Small intestine (tissue), 7 donors: ENCODE data around the gene KRTAP9-6. TPM values are rescaled to one million over a fixed set of nuclear protein-coding genes. Genes with fewer than 3 reads are reported as not detected.
"Not testable (repeated sequence)": the region's sequence is repeated elsewhere in the genome, so short reads cannot be mapped to it uniquely, and the experiment has no call there.

Experiments used
- DNase-seq, 2 donors: peaks; one replicate each; pipeline versions ENCODE4 v3.0.0 to v3.0.0-alpha.2; 2013
- FAIRE-seq: peaks from 2 replicates; lab custom pipeline; 2012; peaks lifted over from hg19 to GRCh38; lab: Jason Lieb, UNC
- H3K27ac ChIP-seq, 3 donors: one replicate each; pipeline ENCODE4 v1.5.1; 2013; ENCODE audit warnings: low read length in 2 of 3, mild to moderate bottlenecking in 2 of 3, control low read depth in 1 of 3, inconsistent platforms in 1 of 3, low read depth in 1 of 3, moderate library complexity in 1 of 3
- H3K27me3 ChIP-seq, 3 donors: one replicate each; pipeline ENCODE4 v1.6.1; 2013; ENCODE audit warnings: low read length in 3 of 3, inconsistent platforms in 1 of 3; ENCODE audit not compliant: control insufficient read depth in 3 of 3, insufficient read depth in 3 of 3
- H3K36me3 ChIP-seq, 3 donors: one replicate each; pipeline ENCODE4 v1.6.1; 2013; ENCODE audit warnings: low read length in 3 of 3, inconsistent platforms in 1 of 3, low read depth in 1 of 3, mild to moderate bottlenecking in 1 of 3, moderate library complexity in 1 of 3; ENCODE audit not compliant: control insufficient read depth in 3 of 3, insufficient read depth in 2 of 3
- H3K4me1 ChIP-seq, 3 donors: one replicate each; pipeline ENCODE4 v1.6.1; 2013; ENCODE audit warnings: low read length in 2 of 3, inconsistent platforms in 1 of 3, low read depth in 1 of 3, mild to moderate bottlenecking in 1 of 3, moderate library complexity in 1 of 3; ENCODE audit not compliant: control insufficient read depth in 3 of 3, insufficient read depth in 2 of 3
- H3K4me3 ChIP-seq, 3 donors: one replicate each; pipeline ENCODE4 v1.5.1; 2013; ENCODE audit warnings: low read length in 3 of 3, control low read depth in 1 of 3, inconsistent platforms in 1 of 3, low read depth in 1 of 3, mild to moderate bottlenecking in 1 of 3, moderate library complexity in 1 of 3
- H3K9me3 ChIP-seq, 2 donors: one replicate each; pipeline ENCODE4 v1.6.1; 2013; ENCODE audit warnings: low read depth in 1 of 2, low read length in 1 of 2; ENCODE audit not compliant: control insufficient read depth in 2 of 2, insufficient read depth in 1 of 2
- WGBS, 3 donors: extraction: QIAGEN DNeasy Blood & Tissue Kit; methylation state at CpG; one replicate each; pipeline ENCODE4 v1.1.7; 2013; 5-methylcytosine and 5-hydroxymethylcytosine counted together
- polyA plus RNA-seq, 4 donors: library from polyadenylated mRNA; stranded (reverse) in 3 of 4; unstranded in 1 of 4; fragments of 200-250 nt in 3 of 4; fragments of 120-200 nt in 1 of 4; gene quantifications; one replicate each; pipeline versions ENCODE4 v1.2.1 to v1.2.3, GENCODE V29; 2013
- donor health status: healthy with polysubstance abuse.
- donor health status: control.
- donor health status: control.
- donor health status: Bipolar disorder and iron deficiency.
- donor health status: healthy.

KRTAP9-6 gene
- polyA plus RNA-seq, 4 donors, result not detected

DNA sequence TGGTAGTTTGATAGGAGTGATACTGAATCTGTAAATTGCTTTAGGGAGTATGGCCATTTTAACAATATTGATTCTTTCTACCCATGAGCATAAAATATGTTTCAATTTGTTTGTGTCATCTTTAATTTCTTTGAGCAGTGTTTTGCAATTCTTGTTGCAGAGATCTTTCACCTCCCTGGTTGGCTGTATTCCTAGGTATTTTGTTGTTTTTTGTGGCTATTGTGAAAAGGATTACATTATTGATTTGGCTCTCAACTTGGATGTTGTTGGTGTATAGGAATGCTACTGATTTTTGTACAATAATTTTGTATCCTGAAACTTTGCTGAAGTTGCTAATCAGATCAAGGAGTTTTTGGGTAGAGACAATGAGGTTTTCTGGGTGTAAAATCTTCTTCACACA is 6.8 kb upstream of the KRTAP9-6 start:
- DNase-seq, result no peak
- peaks cover 0 to 3% (median 0%) of the 10 kb centered on the region in 3 donors for H3K27me3 ChIP-seq
- FAIRE-seq, result no peak
- H3K9me3 ChIP-seq, result no peaks in the 10 kb centered on the region
- H3K4me1 ChIP-seq, result no peaks in the 10 kb centered on the region
- H3K36me3 ChIP-seq, result no peaks in the 10 kb centered on the region
- no peak overlapping the region for H3K27ac ChIP-seq
- no peak overlapping the region for H3K4me3 ChIP-seq

DNA sequence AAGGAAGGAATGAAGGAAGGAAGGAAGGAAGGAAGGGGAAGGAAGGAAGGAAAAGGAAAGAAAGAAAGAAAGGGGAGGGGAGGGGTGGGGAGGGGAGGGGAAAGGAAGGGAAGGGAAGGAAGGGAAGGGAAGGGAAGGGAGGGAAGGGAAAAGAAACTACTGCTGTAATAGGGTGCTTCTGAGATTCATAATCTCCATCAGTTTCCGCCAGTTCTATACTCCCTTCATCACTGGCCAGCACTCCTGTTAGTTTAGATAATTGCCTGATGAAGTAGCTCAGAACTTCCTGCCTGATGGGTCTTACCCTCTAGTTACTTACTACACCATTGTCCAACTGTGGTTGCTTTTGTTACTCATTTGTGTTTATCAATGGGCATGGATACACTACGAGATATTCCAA is 2.0 kb upstream of the KRTAP9-6 start:
- Histone ChIP-seq H3K27ac (no peak overlapping the region), H3K27me3 (peaks cover 0 to 5% (median 0%) of the 10 kb centered on the region in 3 donors), H3K9me3 (no peaks in the 10 kb centered on the region), H3K36me3 (no peaks in the 10 kb centered on the region), H3K4me3 (no peak overlapping the region), H3K4me1 (no peaks in the 10 kb centered on the region)
- WGBS, 3 donors, result 69 to 81% (median 75%) methylated on average over 2 of the region's 2 CpGs
- FAIRE-seq (no peak), DNase-seq (no peak)

DNA sequence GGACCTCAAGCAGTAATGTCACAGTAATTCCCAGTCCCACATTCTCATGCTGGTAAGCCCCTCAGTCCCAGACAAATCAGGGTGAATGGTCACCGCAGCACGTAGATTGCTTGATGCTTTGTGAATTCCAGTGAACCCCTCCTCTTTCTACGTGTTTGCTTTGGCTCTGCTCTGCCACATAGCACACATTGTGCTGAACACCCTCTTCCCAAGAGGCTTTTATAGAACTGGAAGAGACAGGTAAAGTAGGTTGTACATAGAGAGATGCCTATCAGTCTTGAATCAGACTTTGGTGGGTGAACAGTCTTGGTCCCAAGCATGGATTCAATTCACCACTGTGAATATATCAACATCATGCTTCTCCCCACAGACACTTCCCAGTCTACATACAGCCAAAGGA is 579 bp upstream of the KRTAP9-6 start:
- Histone ChIP-seq H3K36me3 (no peaks in the 10 kb centered on the region), H3K27ac (no peak overlapping the region), H3K9me3 (no peaks in the 10 kb centered on the region), H3K4me1 (no peaks in the 10 kb centered on the region), H3K4me3 (no peak overlapping the region), H3K27me3 (peaks cover 0 to 5% (median 0%) of the 10 kb centered on the region in 3 donors)
- 53 to 70% (median 56%) methylated on average over 3 of the region's 3 CpGs for WGBS, 3 donors
- DNase-seq (no peak), FAIRE-seq (no peak)

DNA sequence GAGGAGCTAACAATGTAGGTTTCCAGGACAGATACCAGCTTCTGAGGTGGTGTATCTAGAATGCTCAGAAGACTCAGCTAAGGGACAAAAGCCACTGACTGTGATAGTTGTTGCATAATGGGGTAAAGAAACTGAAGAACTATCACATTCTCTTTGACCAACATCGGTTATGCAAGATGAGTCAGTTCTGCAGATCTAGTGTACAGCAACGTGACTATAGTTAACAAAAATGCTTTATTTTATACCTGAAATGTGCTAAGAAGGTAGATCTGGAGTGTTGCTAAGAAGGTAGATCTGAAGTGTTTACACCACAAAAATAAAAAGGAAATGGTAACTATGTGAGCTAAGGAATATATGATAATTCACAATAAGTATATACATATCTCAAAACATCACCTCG is 2.5 kb downstream of the KRTAP9-6 start:
- DNase-seq, result no peak
- Histone ChIP-seq H3K9me3 (no peaks in the 10 kb centered on the region), H3K27ac (no peak overlapping the region), H3K36me3 (no peaks in the 10 kb centered on the region), H3K27me3 (peaks cover 0 to 5% (median 0%) of the 10 kb centered on the region in 3 donors), H3K4me3 (no peak overlapping the region), H3K4me1 (no peaks in the 10 kb centered on the region)
- no peak for FAIRE-seq
- WGBS, 3 donors, result 71 to 80% methylated on average over 3 of the region's 3 CpGs; no CpG with 5 or more reads in 1 of the 3 donors

DNA sequence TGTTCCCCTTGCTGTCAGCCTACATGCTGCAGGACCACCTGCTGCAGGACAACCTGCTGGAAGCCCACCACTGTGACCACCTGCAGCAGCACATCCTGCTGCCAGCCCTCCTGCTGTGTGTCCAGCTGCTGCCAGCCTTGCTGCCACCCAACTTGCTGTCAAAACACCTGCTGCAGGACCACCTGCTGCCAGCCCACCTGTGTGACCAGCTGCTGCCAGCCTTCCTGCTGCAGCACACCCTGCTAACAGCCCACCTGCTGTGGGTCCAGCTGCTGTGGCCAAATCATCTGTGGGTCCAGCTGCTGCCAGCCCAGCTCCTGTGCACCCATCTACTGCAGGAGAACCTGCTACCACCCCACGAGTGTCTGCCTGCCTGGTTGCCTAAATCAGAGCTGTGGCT is 6.1 kb downstream of the KRTAP9-6 start:
- H3K27me3 ChIP-seq, H3K4me3 ChIP-seq, FAIRE-seq, DNase-seq, H3K9me3 ChIP-seq, H3K4me1 ChIP-seq, H3K27ac ChIP-seq, H3K36me3 ChIP-seq: not testable (repeated sequence)
- 38 to 39% methylated on average over 1 of the region's 1 CpG; no CpG with 5 or more reads in 1 of the 3 donors for WGBS, 3 donors

- WGBS, 3 donors, result 21 to 44% methylated on average over 1 of the region's 1 CpG; no CpG with 5 or more reads in 1 of the 3 donors
- no peaks in the 10 kb centered on the region for H3K9me3 ChIP-seq
- no peaks in the 10 kb centered on the region for H3K4me1 ChIP-seq
- no peak for DNase-seq
- H3K4me3 ChIP-seq, result no peak overlapping the region
- FAIRE-seq, result no peak
- H3K27me3 ChIP-seq, result peaks cover 0 to 3% (median 0%) of the 10 kb centered on the region in 3 donors
- H3K36me3 ChIP-seq, result no peaks in the 10 kb centered on the region
- H3K27ac ChIP-seq, result no peak overlapping the region
Observed at GRCh38 chr17:41271858-41272257, 6.7 kb downstream of the KRTAP9-6 start.

DNA sequence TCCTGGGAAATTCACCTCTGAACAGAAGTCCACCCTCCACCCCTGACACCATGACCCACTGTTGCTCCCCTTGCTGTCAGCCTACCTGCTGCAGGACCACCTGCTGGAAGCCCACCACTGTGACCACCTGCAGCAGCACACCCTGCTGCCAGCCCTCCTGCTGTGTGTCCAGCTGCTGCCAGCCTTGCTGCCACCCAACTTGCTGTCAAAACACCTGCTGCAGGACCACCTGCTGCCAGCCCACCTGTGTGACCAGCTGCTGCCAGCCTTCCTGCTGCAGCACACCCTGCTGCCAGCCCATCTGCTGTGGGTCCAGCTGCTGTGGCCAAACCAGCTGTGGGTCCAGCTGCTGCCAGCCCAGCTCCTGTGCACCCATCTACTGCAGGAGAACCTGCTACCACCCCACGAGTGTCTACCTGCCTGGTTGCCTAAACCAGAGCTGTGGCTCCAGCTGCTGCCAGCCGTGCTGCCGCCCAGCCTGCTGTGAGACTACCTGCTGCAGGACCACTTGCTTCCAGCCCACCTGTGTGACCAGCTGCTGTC is 10.5 kb downstream of the KRTAP9-6 start, which contains the start of gene KRTAP9-7:
Gene KRTAP9-7, plus strand, starts transcription at position 51 of the 543 bp plus-strand sequence. Its CDS starts 0 bp downstream, at position 51.
- not testable (repeated sequence) for H3K27ac ChIP-seq, H3K4me1 ChIP-seq, H3K27me3 ChIP-seq, FAIRE-seq, H3K9me3 ChIP-seq, H3K36me3 ChIP-seq, H3K4me3 ChIP-seq, DNase-seq
- WGBS, 3 donors, result 16 to 77% (median 38%) methylated on average over 3 of the region's 3 CpGs

DNA sequence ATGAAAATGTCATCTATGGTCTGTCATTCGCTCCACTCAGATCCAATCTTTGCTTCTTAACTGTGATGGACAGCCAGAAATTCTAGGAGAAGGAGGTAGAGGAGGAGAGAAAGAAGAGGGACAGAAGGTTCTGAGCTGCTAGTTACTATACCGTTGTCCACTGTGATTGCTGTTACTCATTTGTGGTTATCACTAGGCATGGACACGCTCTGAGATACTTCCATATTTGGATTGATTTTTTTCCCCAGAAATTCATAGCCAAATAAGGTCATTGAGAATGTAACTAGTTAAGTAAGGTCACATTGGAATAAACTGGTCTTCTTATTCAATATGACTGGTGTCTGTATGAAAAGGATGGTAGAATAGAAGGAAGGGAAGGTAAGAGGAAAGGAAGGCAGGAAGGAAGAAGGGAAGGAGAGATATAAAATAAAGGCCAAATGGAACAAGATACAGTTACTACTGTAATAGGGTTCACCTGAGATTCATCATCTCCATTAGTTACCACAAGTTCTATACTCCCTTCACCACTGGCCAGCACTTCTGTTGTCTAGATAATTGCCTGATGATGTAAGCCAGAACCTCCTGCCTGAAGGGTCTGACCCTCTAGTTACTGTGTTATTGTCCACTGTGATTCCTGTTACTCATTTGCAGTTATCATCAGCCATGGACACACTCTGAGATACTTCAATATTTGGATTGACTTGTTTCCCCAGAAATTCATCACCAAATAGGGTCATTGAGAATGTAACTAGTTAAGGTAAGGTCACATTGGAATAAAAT is 13.2 kb downstream of the KRTAP9-6 start:
- DNase-seq (no peak), FAIRE-seq (no peak)
- 83 to 88% (median 84%) methylated on average over 3 of the region's 3 CpGs for WGBS, 3 donors
- H3K36me3 ChIP-seq, result no peaks in the 10 kb centered on the region
- no peaks in the 10 kb centered on the region for H3K4me1 ChIP-seq
- no peaks in the 10 kb centered on the region for H3K9me3 ChIP-seq
- H3K4me3 ChIP-seq, result no peak overlapping the region
- no peak overlapping the region for H3K27ac ChIP-seq
- H3K27me3 ChIP-seq, result peaks cover 0 to 5% (median 0%) of the 10 kb centered on the region in 3 donors
